SK-N-MC (cell line): Measurements from ENCODE around the gene MRFAP1.

Source experiments
- EZH2 ChIP-seq: fragments of 200-600 bp; sonication (generic); IDR thresholded peaks from one replicate; pipeline ENCODE4 v1.6.1; 2017; ENCODE audit warnings: antibody characterized with exemption
- POLR2AphosphoS5 ChIP-seq: IDR thresholded peaks from 2 replicates; pipeline ENCODE4 v1.6.1; 2012; ENCODE audit warnings: mild to moderate bottlenecking, low read depth, low read length, borderline replicate concordance

DNA sequence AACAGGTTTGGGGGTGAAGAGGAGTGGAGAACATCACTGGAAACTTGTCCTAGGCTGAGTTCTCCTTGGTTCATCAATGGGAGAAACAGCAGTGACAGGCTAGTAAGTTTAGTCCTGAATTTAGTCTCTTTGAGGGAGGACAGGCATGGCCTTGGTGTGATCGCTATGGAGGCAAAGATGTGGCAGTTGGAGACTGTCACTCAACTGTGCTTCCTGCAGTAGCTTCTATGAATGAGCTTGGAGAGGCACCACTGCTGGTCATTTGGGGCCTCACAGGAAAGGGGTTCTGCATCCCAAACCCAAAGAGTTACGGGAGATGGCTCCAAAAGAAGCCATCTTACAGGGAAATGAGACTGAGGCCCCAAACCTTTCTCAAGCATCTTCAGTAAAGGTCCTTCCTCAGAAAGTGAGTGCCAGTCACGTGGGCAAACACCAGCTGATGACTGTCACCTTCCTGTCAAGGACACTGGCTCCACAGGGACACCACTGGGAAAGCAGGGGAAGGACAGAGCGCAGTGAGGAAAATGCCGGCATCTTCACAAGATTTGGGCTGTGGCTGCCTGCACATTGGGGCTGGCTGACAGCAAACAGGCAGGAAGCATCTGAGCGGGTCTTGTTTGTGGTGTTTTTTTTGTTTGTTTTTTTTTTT, 7.2 kb downstream of the MRFAP1 start:
- TF ChIP-seq EZH2 (no peak), POLR2AphosphoS5 (no peak)
